Erythroblast (primary cell): ENCODE results near the gene STARD13.

Experiments used
- GATA1 ChIP-seq: IDR thresholded peaks from 2 replicates; pipeline ENCODE4 v1.6.1; 2011; ENCODE audit warnings: low read depth, mild to moderate bottlenecking, control low read depth, low read length, moderate library complexity
- POLR2A ChIP-seq: IDR thresholded peaks from 2 replicates; pipeline ENCODE4 v1.6.1; 2011; ENCODE audit warnings: mild to moderate bottlenecking, low read length

DNA sequence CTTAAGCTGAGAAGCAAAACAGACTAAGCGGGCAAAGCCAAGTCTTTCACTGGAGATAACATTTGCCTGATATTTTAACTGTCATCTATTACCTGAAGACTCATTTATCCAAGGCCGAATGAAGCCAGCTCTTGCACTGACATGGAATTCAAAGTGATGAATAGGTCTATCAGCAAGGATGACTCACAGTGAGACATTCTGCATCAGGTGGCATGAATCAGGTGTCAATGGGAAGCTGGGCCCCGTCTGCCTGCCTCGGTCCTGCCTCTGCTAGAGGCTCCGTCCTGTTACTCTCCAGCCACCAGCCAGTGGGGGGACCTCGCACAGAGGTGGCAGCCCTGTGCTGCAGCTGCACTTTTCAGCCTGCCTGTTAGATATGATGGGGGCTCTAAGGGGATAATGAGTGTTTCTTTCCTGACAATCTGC, 23.5 kb downstream of the STARD13 start:
- TF ChIP-seq POLR2A (no peak), GATA1 (no peak)
